HG02798 (cell line): ENCODE data around the gene ANKRD37.

Experiments used
- ATAC-seq: cut with Tn5 transposase; IDR thresholded peaks from one replicate; pipeline ENCODE4 v1.9.1; 2021; ENCODE audit warnings: mild to moderate bottlenecking; ENCODE audit not compliant: unreplicated experiment, poor library complexity

Gene ANKRD37

GRCh38 chr4:185379326-185380295 lies 17.0 kb upstream of the ANKRD37 start:
- no peak for ATAC-seq

GRCh38 chr4:185380320-185380719 lies 16.3 kb upstream of the ANKRD37 start:
- no peak for ATAC-seq

GRCh38 chr4:185381288-185382196 lies 15.1 kb upstream of the ANKRD37 start:
- ATAC-seq, result no peak

- ATAC-seq, result no peak
These were observed 13.9 kb upstream of the ANKRD37 start for GRCh38 chr4:185382754-185383153.

- ATAC-seq, result no peak
These were observed 13.2 kb upstream of the ANKRD37 start for GRCh38 chr4:185383451-185383850.

GRCh38 chr4:185384061-185384460 lies 12.6 kb upstream of the ANKRD37 start:
- no peak for ATAC-seq

- ATAC-seq, result no peak
These were observed 11.7 kb upstream of the ANKRD37 start for GRCh38 chr4:185384930-185385331.

- no peak for ATAC-seq
These were observed 8.7 kb upstream of the ANKRD37 start for GRCh38 chr4:185387957-185388356.

GRCh38 chr4:185390941-185391340 lies 5.7 kb upstream of the ANKRD37 start:
- ATAC-seq, result no peak

- ATAC-seq, result no peak
These were observed 4.5 kb upstream of the ANKRD37 start for GRCh38 chr4:185392156-185392555.

GRCh38 chr4:185394568-185395237 lies 1.9 kb upstream of the ANKRD37 start:
- ATAC-seq, result no peak

GRCh38 chr4:185395238-185395955 lies 1.2 kb upstream of the ANKRD37 start, which contains the start of gene LRP2BP:
TSS of gene LRP2BP (minus strand) at chr4:185395924. CDS start at chr4:185378186, 17,738 bp downstream.
- no peak for ATAC-seq

- peak; percentile 79 for ATAC-seq
These were observed 501 bp upstream of the ANKRD37 start for GRCh38 chr4:185395956-185396723.

GRCh38 chr4:185398618-185399017 lies 2.0 kb downstream of the ANKRD37 start:
- no peak for ATAC-seq

GRCh38 chr4:185399466-185399865 lies 2.8 kb downstream of the ANKRD37 start:
- no peak for ATAC-seq

GRCh38 chr4:185404031-185404430 lies 7.4 kb downstream of the ANKRD37 start:
- ATAC-seq, result no peak

GRCh38 chr4:185405296-185405999 lies 8.8 kb downstream of the ANKRD37 start:
- ATAC-seq, result no peak

GRCh38 chr4:185408432-185408831 lies 11.8 kb downstream of the ANKRD37 start:
- no peak for ATAC-seq
